SK-N-SH treated with all-trans-retinoic acid at 6 μM for 48 hours (cell line): ENCODE measurements around the gene RNASET2.

Source experiments
- ATAC-seq: fragments of 200-7000 bp; cut with Tn5 transposase; 3 replicates; pipeline ENCODE4 v1.9.1; 2020; ENCODE audit warnings: mild to moderate bottlenecking, moderate library complexity
- ARNTL ChIP-seq: fragments of 450-650 bp; formaldehyde crosslinking; IDR thresholded peaks from 2 replicates; pipeline ENCODE4 v1.5.0; 2020; ENCODE audit warnings: low read depth, mild to moderate bottlenecking, moderate library complexity, borderline replicate concordance
- BACH2 ChIP-seq: fragments of 250-450 bp; sonication (Bioruptor Pico); IDR thresholded peaks from 2 replicates; pipeline ENCODE4 v1.9.0; 2021; ENCODE audit warnings: mild to moderate bottlenecking, borderline replicate concordance
- CSDC2 ChIP-seq: fragments of 250-450 bp; sonication (Bioruptor Pico); IDR thresholded peaks from 2 replicates; pipeline ENCODE4 v1.5.0; 2020; ENCODE audit warnings: mild to moderate bottlenecking, moderate library complexity
- ESRRG ChIP-seq: fragments of 250-450 bp; sonication (Bioruptor Pico); IDR thresholded peaks from 2 replicates; pipeline ENCODE4 v1.6.1; 2021; ENCODE audit warnings: mild to moderate bottlenecking
- GLIS3 ChIP-seq: fragments of 250-450 bp; sonication (Bioruptor Pico); IDR thresholded peaks from 2 replicates; pipeline ENCODE4 v1.5.0; 2020; ENCODE audit warnings: mild to moderate bottlenecking, moderate library complexity
- ISL1 ChIP-seq: fragments of 250-450 bp; sonication (Bioruptor Pico); IDR thresholded peaks from 2 replicates; pipeline ENCODE4 v2.1.2; 2022; ENCODE audit warnings: mild to moderate bottlenecking, moderate library complexity
- OSR1 ChIP-seq: fragments of 250-450 bp; sonication (Bioruptor Pico); IDR thresholded peaks from 2 replicates; pipeline ENCODE4 v1.8.0; 2022; ENCODE audit warnings: moderate library complexity, mild to moderate bottlenecking, inconsistent platforms
- POU6F1 ChIP-seq: fragments of 250-450 bp; sonication (Bioruptor Pico); IDR thresholded peaks from 2 replicates; pipeline ENCODE4 v1.8.0; 2021; ENCODE audit warnings: low read depth, mild to moderate bottlenecking, moderate library complexity, borderline replicate concordance
- PPARA ChIP-seq: fragments of 250-450 bp; sonication (Bioruptor Pico); IDR thresholded peaks from 2 replicates; pipeline ENCODE4 v1.5.0; 2020; ENCODE audit warnings: mild to moderate bottlenecking, borderline replicate concordance
- SNAI2 ChIP-seq: fragments of 250-450 bp; sonication (Bioruptor Pico); IDR thresholded peaks from 2 replicates; pipeline ENCODE4 v1.5.0; 2020; ENCODE audit warnings: mild to moderate bottlenecking, moderate library complexity
- TOX ChIP-seq: fragments of 250-450 bp; sonication (Bioruptor Pico); IDR thresholded peaks from 2 replicates; pipeline ENCODE4 v1.8.0; 2021; ENCODE audit warnings: mild to moderate bottlenecking, moderate library complexity, borderline replicate concordance
- ZC3H10 ChIP-seq: fragments of 250-450 bp; sonication (Bioruptor Pico); IDR thresholded peaks from 2 replicates; pipeline ENCODE4 v1.5.1; 2021; ENCODE audit warnings: mild to moderate bottlenecking, moderate library complexity
- ZFP3 ChIP-seq: fragments of 250-450 bp; sonication (Bioruptor Pico); IDR thresholded peaks from 2 replicates; pipeline ENCODE4 v1.5.0; 2020; ENCODE audit warnings: mild to moderate bottlenecking, moderate library complexity
- ZFP30 ChIP-seq: fragments of 450-650 bp; formaldehyde crosslinking; IDR thresholded peaks from 2 replicates; pipeline ENCODE4 v1.5.0; 2022; ENCODE audit warnings: mild to moderate bottlenecking, moderate library complexity
- ZNF565 ChIP-seq: fragments of 450-650 bp; formaldehyde crosslinking; conservative IDR thresholded peaks from 2 replicates; pipeline ENCODE4 v1.5.0; 2020; ENCODE audit warnings: low read depth, mild to moderate bottlenecking, moderate library complexity
- ZNF70 ChIP-seq: fragments of 450-650 bp; formaldehyde crosslinking; IDR thresholded peaks from 2 replicates; pipeline ENCODE4 v1.5.0; 2020; ENCODE audit warnings: mild to moderate bottlenecking, moderate library complexity
- ZNF8 ChIP-seq: fragments of 450-650 bp; formaldehyde crosslinking; IDR thresholded peaks from 2 replicates; pipeline ENCODE4 v1.5.0; 2020; ENCODE audit warnings: mild to moderate bottlenecking, moderate library complexity
- TF ChIP-seq, protein P1 (sequence below): fragments of 250-450 bp; sonication (Bioruptor Pico); IDR thresholded peaks from 2 replicates; pipeline ENCODE4 v1.5.1; 2020; ENCODE audit warnings: low read depth, mild to moderate bottlenecking, moderate library complexity
- TF ChIP-seq, protein P2 (sequence below): fragments of 250-450 bp; sonication (Bioruptor Pico); IDR thresholded peaks from 2 replicates; pipeline ENCODE4 v1.5.0; 2020; ENCODE audit warnings: mild to moderate bottlenecking, moderate library complexity
- TF ChIP-seq, protein P3 (sequence below): fragments of 250-450 bp; sonication (Bioruptor Pico); IDR thresholded peaks from 2 replicates; pipeline ENCODE4 v1.8.0; 2020; ENCODE audit warnings: mild to moderate bottlenecking, moderate library complexity, borderline replicate concordance

The RNASET2 gene

GRCh38 chr6:166996406-166996805, 40.1 kb upstream of the RNASET2 start:
- TF ChIP-seq ZFP30 (CRISPR knock-in tag) (no peak), TOX (CRISPR knock-in tag) (no peak), POU6F1 (CRISPR knock-in tag) (no peak), ISL1 (CRISPR knock-in tag) (no peak), GLIS3 (CRISPR knock-in tag) (no peak), ZNF565 (no peak), CSDC2 (CRISPR knock-in tag) (no peak), ZNF8 (CRISPR knock-in tag) (no peak), ARNTL (no peak), BACH2 (CRISPR knock-in tag) (no peak)
- TF ChIP-seq, protein P1, sequence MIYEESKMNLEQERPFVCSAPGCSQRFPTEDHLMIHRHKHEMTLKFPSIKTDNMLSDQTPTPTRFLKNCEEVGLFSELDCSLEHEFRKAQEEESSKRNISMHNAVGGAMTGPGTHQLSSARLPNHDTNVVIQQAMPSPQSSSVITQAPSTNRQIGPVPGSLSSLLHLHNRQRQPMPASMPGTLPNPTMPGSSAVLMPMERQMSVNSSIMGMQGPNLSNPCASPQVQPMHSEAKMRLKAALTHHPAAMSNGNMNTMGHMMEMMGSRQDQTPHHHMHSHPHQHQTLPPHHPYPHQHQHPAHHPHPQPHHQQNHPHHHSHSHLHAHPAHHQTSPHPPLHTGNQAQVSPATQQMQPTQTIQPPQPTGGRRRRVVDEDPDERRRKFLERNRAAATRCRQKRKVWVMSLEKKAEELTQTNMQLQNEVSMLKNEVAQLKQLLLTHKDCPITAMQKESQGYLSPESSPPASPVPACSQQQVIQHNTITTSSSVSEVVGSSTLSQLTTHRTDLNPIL (CRISPR knock-in tag): no peak
- no peak for ATAC-seq

DNA sequence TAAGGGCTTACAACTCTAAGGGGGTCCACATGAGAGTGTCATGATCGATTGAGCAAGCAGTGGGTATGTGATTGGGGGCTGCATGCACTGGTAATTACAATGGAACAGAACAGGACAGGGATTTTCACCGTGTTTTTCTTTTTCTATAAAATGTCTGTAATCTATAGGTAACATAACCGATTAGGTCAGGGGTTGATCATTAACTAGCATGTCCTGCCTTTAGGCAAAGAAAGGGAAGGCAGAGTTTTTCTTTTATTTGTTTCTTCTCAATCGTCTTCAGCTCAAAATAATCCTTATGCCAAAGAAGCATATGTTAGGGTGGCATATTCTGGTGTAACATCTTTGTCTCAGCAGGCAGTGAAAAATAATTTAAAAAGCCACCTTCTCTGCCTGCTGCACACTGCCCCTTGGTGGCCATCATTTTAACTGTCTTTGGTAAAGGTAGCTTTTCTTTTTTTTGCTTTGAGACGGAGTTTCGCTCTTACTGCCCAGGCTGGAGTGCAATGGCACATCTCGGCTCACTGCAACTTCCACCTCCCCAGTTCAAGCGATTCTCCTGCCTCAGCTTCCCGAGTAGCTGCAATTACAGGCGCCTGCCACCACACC, 33.2 kb upstream of the RNASET2 start:
- peak; percentile 74 for ATAC-seq
- no peak for TF ChIP-seq CSDC2 (CRISPR knock-in tag)
- TF ChIP-seq, protein P2, sequence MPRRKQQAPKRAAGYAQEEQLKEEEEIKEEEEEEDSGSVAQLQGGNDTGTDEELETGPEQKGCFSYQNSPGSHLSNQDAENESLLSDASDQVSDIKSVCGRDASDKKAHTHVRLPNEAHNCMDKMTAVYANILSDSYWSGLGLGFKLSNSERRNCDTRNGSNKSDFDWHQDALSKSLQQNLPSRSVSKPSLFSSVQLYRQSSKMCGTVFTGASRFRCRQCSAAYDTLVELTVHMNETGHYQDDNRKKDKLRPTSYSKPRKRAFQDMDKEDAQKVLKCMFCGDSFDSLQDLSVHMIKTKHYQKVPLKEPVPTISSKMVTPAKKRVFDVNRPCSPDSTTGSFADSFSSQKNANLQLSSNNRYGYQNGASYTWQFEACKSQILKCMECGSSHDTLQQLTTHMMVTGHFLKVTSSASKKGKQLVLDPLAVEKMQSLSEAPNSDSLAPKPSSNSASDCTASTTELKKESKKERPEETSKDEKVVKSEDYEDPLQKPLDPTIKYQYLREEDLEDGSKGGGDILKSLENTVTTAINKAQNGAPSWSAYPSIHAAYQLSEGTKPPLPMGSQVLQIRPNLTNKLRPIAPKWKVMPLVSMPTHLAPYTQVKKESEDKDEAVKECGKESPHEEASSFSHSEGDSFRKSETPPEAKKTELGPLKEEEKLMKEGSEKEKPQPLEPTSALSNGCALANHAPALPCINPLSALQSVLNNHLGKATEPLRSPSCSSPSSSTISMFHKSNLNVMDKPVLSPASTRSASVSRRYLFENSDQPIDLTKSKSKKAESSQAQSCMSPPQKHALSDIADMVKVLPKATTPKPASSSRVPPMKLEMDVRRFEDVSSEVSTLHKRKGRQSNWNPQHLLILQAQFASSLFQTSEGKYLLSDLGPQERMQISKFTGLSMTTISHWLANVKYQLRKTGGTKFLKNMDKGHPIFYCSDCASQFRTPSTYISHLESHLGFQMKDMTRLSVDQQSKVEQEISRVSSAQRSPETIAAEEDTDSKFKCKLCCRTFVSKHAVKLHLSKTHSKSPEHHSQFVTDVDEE (CRISPR knock-in tag): no peak
- TF ChIP-seq ZNF8 (CRISPR knock-in tag): no peak
- TF ChIP-seq ZC3H10 (CRISPR knock-in tag): no peak

- peak; percentile 65 for ATAC-seq
- TF ChIP-seq ZNF70 (CRISPR knock-in tag) (no peak), ISL1 (CRISPR knock-in tag) (peak; percentile 74)
Measured at GRCh38 chr6:166988674-166989201, 32.4 kb upstream of the RNASET2 start.

GRCh38 chr6:166987930-166988329, 31.6 kb upstream of the RNASET2 start:
- ATAC-seq: peak; percentile 38; the same call in 2 of the 3 replicates
- TF ChIP-seq TOX (CRISPR knock-in tag) (no peak), OSR1 (no peak), ISL1 (CRISPR knock-in tag) (0 out of 2 replicates have a peak, but pooled peaks have one; percentile 22)

DNA sequence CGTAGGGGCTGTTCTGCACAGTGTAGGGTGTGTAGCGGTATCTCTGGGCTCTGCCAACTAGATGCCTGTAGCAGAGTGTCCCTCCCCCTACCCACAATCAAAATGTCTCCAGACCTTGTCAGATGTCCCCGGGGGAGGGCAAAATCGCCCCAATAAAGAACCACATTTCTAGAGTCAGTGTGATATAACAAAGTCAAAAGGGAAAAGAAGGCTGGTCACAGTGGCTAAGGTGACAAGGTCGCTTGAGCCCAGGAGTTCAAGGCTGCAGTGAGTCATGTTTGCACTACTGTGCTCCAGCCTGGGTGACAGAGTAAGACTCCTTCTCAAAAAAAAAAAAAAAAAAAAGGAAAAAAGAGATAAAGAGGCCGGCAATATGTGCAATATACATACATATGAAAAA, 31.1 kb upstream of the RNASET2 start:
- TF ChIP-seq ZNF565 (no peak), ARNTL (no peak), SNAI2 (CRISPR knock-in tag) (no peak), ZC3H10 (CRISPR knock-in tag) (no peak), BACH2 (CRISPR knock-in tag) (no peak), OSR1 (no peak), ZFP3 (no peak), PPARA (no peak), TOX (CRISPR knock-in tag) (no peak), ZNF70 (CRISPR knock-in tag) (no peak), ESRRG (CRISPR knock-in tag) (no peak)
- TF ChIP-seq, protein P2 (CRISPR knock-in tag): no peak
- TF ChIP-seq, protein P1 (CRISPR knock-in tag): no peak
- TF ChIP-seq, protein P3, sequence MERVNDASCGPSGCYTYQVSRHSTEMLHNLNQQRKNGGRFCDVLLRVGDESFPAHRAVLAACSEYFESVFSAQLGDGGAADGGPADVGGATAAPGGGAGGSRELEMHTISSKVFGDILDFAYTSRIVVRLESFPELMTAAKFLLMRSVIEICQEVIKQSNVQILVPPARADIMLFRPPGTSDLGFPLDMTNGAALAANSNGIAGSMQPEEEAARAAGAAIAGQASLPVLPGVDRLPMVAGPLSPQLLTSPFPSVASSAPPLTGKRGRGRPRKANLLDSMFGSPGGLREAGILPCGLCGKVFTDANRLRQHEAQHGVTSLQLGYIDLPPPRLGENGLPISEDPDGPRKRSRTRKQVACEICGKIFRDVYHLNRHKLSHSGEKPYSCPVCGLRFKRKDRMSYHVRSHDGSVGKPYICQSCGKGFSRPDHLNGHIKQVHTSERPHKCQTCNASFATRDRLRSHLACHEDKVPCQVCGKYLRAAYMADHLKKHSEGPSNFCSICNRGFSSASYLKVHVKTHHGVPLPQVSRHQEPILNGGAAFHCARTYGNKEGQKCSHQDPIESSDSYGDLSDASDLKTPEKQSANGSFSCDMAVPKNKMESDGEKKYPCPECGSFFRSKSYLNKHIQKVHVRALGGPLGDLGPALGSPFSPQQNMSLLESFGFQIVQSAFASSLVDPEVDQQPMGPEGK: no peak
- no peak for ATAC-seq
